Measurements from ENCODE around the gene LRCH4.
"Not testable (repeated sequence)": the region's sequence is repeated elsewhere in the genome, so short reads cannot be mapped to it uniquely, and the experiment has no call there.

Gene LRCH4

GRCh38 chr7:100543586-100543985, 42.3 kb downstream of the LRCH4 start:
- DNase-seq, result no peak

GRCh38 chr7:100541309-100541708, 44.6 kb downstream of the LRCH4 start:
- DNase-seq, result not testable (repeated sequence)

GRCh38 chr7:100540073-100540723, 45.7 kb downstream of the LRCH4 start:
- DNase-seq, result no peak

- no peak for DNase-seq
Measured at GRCh38 chr7:100539436-100540006, 46.4 kb downstream of the LRCH4 start.

GRCh38 chr7:100538654-100539435, 47.1 kb downstream of the LRCH4 start, which contains the start of gene AGFG2:
Gene AGFG2 (plus strand): TSS chr7:100539203. CDS start chr7:100539347, 144 bp downstream.
- DNase-seq, result peak; percentile 100

- no peak for DNase-seq
Measured at GRCh38 chr7:100538348-100538653, 47.6 kb downstream of the LRCH4 start.

GRCh38 chr7:100536695-100537094, 49.2 kb downstream of the LRCH4 start:
- not testable (repeated sequence) for DNase-seq

GRCh38 chr7:100535982-100536381, 49.9 kb downstream of the LRCH4 start:
- not testable (repeated sequence) for DNase-seq

- no peak for DNase-seq
Measured at GRCh38 chr7:100532165-100533022, 53.5 kb downstream of the LRCH4 start.

GRCh38 chr7:100528108-100528866, 57.6 kb downstream of the LRCH4 start:
- DNase-seq, result not testable (repeated sequence)

Measured in activated CD4-positive, CD25-positive, alpha-beta regulatory T cell treated with anti-CD3 and anti-CD28 coated beads, Interleukin-2, amount 50 U/mL, for 72 hours (primary cell).